ENCODE data around the gene ALDH3A1.

ALDH3A1 gene

GRCh38 chr17:19707728-19708221, 40.3 kb downstream of the ALDH3A1 start:
- H3K36me3 ChIP-seq (ENCODE audit: control insufficient read depth in 4 of 4, insufficient read depth in 4 of 4, low read length in 3 of 4), result no peaks in the 10 kb centered on the region
- CTCF ChIA-PET, result no interaction called here

GRCh38 chr17:19706791-19707727, 41.0 kb downstream of the ALDH3A1 start:
- 100% methylated on average over 9 of the region's 12 CpGs for WGBS (ENCODE audit: insufficient coverage)
- H3K4me1 ChIP-seq (ENCODE audit: control extremely low read depth in 1 of 4, control insufficient read depth in 4 of 4, insufficient read depth in 4 of 4, low read length in 3 of 4), result no peaks in the 10 kb centered on the region
- POLR2A ChIA-PET, result no interaction called here

More at GRCh38 chr17:19707728-19708221, 40.3 kb downstream of the ALDH3A1 start:
- H3K27me3 ChIP-seq (replicated peaks in 2 of 5; ENCODE audit: control insufficient read depth in 4 of 5, insufficient read depth in 5 of 5, low read length in 4 of 5), result peaks cover 0 to 2% (median 0%) of the 10 kb centered on the region in 5 experiments
- no peak overlapping the region for H3K4me3 ChIP-seq (ENCODE audit: control insufficient read depth in 1 of 7, extremely low read depth in 1 of 7, insufficient read depth in 4 of 7, low read depth in 2 of 7, low read length in 6 of 7)
- no peak for DNase-seq
- no peak overlapping the region for H3K27ac ChIP-seq (ENCODE audit: insufficient read depth in 1 of 2, low read depth in 1 of 2, low read length in 2 of 2, poor library complexity in 1 of 2, severe bottlenecking in 2 of 2)
- POLR2A ChIA-PET, result no interaction called here
- WGBS (ENCODE audit: insufficient coverage), result 95% methylated on average over 10 of the region's 11 CpGs
- H3K9me3 ChIP-seq (ENCODE audit: control extremely low read depth in 1 of 5, control insufficient read depth in 4 of 5, insufficient read depth in 2 of 5, low read depth in 1 of 5, low read length in 4 of 5), result no peaks in the 10 kb centered on the region
- H3K4me1 ChIP-seq (ENCODE audit: control extremely low read depth in 1 of 4, control insufficient read depth in 4 of 4, insufficient read depth in 4 of 4, low read length in 3 of 4), result no peaks in the 10 kb centered on the region

GRCh38 chr17:19705771-19706770, 42.0 kb downstream of the ALDH3A1 start:
- no peaks in the 10 kb centered on the region for H3K36me3 ChIP-seq (ENCODE audit: control insufficient read depth in 4 of 4, insufficient read depth in 4 of 4, low read length in 3 of 4)
- peaks cover 0 to 2% (median 0%) of the 10 kb centered on the region in 5 experiments for H3K27me3 ChIP-seq (replicated peaks in 2 of 5; ENCODE audit: control insufficient read depth in 4 of 5, insufficient read depth in 5 of 5, low read length in 4 of 5)
- ChIA-PET POLR2A (no interaction called here), CTCF (no interaction called here)
- 95% methylated on average over 22 of the region's 22 CpGs for WGBS (ENCODE audit: insufficient coverage)
- H3K27ac ChIP-seq (ENCODE audit: insufficient read depth in 1 of 2, low read depth in 1 of 2, low read length in 2 of 2, poor library complexity in 1 of 2, severe bottlenecking in 2 of 2), result no peak overlapping the region
- H3K4me3 ChIP-seq (ENCODE audit: control insufficient read depth in 1 of 7, extremely low read depth in 1 of 7, insufficient read depth in 4 of 7, low read depth in 2 of 7, low read length in 6 of 7), result no peak overlapping the region
- H3K4me1 ChIP-seq (ENCODE audit: control extremely low read depth in 1 of 4, control insufficient read depth in 4 of 4, insufficient read depth in 4 of 4, low read length in 3 of 4), result no peaks in the 10 kb centered on the region
- DNase-seq, result no peak
- no peaks in the 10 kb centered on the region for H3K9me3 ChIP-seq (ENCODE audit: control extremely low read depth in 1 of 5, control insufficient read depth in 4 of 5, insufficient read depth in 2 of 5, low read depth in 1 of 5, low read length in 4 of 5)

More at GRCh38 chr17:19706791-19707727, 41.0 kb downstream of the ALDH3A1 start:
- no peak overlapping the region for H3K4me3 ChIP-seq (ENCODE audit: control insufficient read depth in 1 of 7, extremely low read depth in 1 of 7, insufficient read depth in 4 of 7, low read depth in 2 of 7, low read length in 6 of 7)
- peaks cover 0 to 2% (median 0%) of the 10 kb centered on the region in 5 experiments for H3K27me3 ChIP-seq (replicated peaks in 2 of 5; ENCODE audit: control insufficient read depth in 4 of 5, insufficient read depth in 5 of 5, low read length in 4 of 5)
- no peak for DNase-seq
- no peaks in the 10 kb centered on the region for H3K36me3 ChIP-seq (ENCODE audit: control insufficient read depth in 4 of 4, insufficient read depth in 4 of 4, low read length in 3 of 4)
- no peak overlapping the region for H3K27ac ChIP-seq (ENCODE audit: insufficient read depth in 1 of 2, low read depth in 1 of 2, low read length in 2 of 2, poor library complexity in 1 of 2, severe bottlenecking in 2 of 2)
- no peaks in the 10 kb centered on the region for H3K9me3 ChIP-seq (ENCODE audit: control extremely low read depth in 1 of 5, control insufficient read depth in 4 of 5, insufficient read depth in 2 of 5, low read depth in 1 of 5, low read length in 4 of 5)
- CTCF ChIA-PET, result interaction anchor here (0.7 kb wide), 1 partner anchor 12 kb away, joined by 3 read pairs; no protein-coding TSS in a partner anchor

GRCh38 chr17:19705201-19705600, 42.9 kb downstream of the ALDH3A1 start:
- H3K9me3 ChIP-seq (ENCODE audit: control extremely low read depth in 1 of 5, control insufficient read depth in 4 of 5, insufficient read depth in 2 of 5, low read depth in 1 of 5, low read length in 4 of 5), result no peaks in the 10 kb centered on the region
- H3K27ac ChIP-seq (ENCODE audit: insufficient read depth in 1 of 2, low read depth in 1 of 2, low read length in 2 of 2, poor library complexity in 1 of 2, severe bottlenecking in 2 of 2), result no peak overlapping the region
- no peaks in the 10 kb centered on the region for H3K36me3 ChIP-seq (ENCODE audit: control insufficient read depth in 4 of 4, insufficient read depth in 4 of 4, low read length in 3 of 4)
- peaks cover 0 to 2% (median 0%) of the 10 kb centered on the region in 5 experiments for H3K27me3 ChIP-seq (replicated peaks in 2 of 5; ENCODE audit: control insufficient read depth in 4 of 5, insufficient read depth in 5 of 5, low read length in 4 of 5)
- POLR2A ChIA-PET, result no interaction called here
- H3K4me3 ChIP-seq (ENCODE audit: control insufficient read depth in 1 of 7, extremely low read depth in 1 of 7, insufficient read depth in 4 of 7, low read depth in 2 of 7, low read length in 6 of 7), result no peak overlapping the region
- WGBS (ENCODE audit: insufficient coverage), result 94% methylated on average over 7 of the region's 13 CpGs
- CTCF ChIA-PET, result no interaction called here
- no peak for DNase-seq
- H3K4me1 ChIP-seq (ENCODE audit: control extremely low read depth in 1 of 4, control insufficient read depth in 4 of 4, insufficient read depth in 4 of 4, low read length in 3 of 4), result no peaks in the 10 kb centered on the region

- no peak overlapping the region for H3K27ac ChIP-seq (ENCODE audit: insufficient read depth in 1 of 2, low read depth in 1 of 2, low read length in 2 of 2, poor library complexity in 1 of 2, severe bottlenecking in 2 of 2)
- no peaks in the 10 kb centered on the region for H3K9me3 ChIP-seq (ENCODE audit: control extremely low read depth in 1 of 5, control insufficient read depth in 4 of 5, insufficient read depth in 2 of 5, low read depth in 1 of 5, low read length in 4 of 5)
- CTCF ChIA-PET, result no interaction called here
- no peak for DNase-seq
- no peaks in the 10 kb centered on the region for H3K36me3 ChIP-seq (ENCODE audit: control insufficient read depth in 4 of 4, insufficient read depth in 4 of 4, low read length in 3 of 4)
- no peak overlapping the region for H3K4me3 ChIP-seq (ENCODE audit: control insufficient read depth in 1 of 7, extremely low read depth in 1 of 7, insufficient read depth in 4 of 7, low read depth in 2 of 7, low read length in 6 of 7)
- H3K4me1 ChIP-seq (ENCODE audit: control extremely low read depth in 1 of 4, control insufficient read depth in 4 of 4, insufficient read depth in 4 of 4, low read length in 3 of 4), result no peaks in the 10 kb centered on the region
- WGBS (ENCODE audit: insufficient coverage), result 94% methylated on average over 13 of the region's 17 CpGs
- POLR2A ChIA-PET, result no interaction called here
- H3K27me3 ChIP-seq (replicated peaks in 2 of 5; ENCODE audit: control insufficient read depth in 4 of 5, insufficient read depth in 5 of 5, low read length in 4 of 5), result peaks cover 0 to 2% (median 0%) of the 10 kb centered on the region in 5 experiments
Observed at GRCh38 chr17:19703828-19704613, 44.1 kb downstream of the ALDH3A1 start.

GRCh38 chr17:19703106-19703827, 44.8 kb downstream of the ALDH3A1 start:
- H3K27me3 ChIP-seq (replicated peaks in 2 of 5; ENCODE audit: control insufficient read depth in 4 of 5, insufficient read depth in 5 of 5, low read length in 4 of 5), result peaks cover 0 to 2% (median 0%) of the 10 kb centered on the region in 5 experiments
- no peaks in the 10 kb centered on the region for H3K4me1 ChIP-seq (ENCODE audit: control extremely low read depth in 1 of 4, control insufficient read depth in 4 of 4, insufficient read depth in 4 of 4, low read length in 3 of 4)
- ChIA-PET POLR2A (no interaction called here), CTCF (no interaction called here)
- no peaks in the 10 kb centered on the region for H3K9me3 ChIP-seq (ENCODE audit: control extremely low read depth in 1 of 5, control insufficient read depth in 4 of 5, insufficient read depth in 2 of 5, low read depth in 1 of 5, low read length in 4 of 5)
- no peak for DNase-seq
- H3K36me3 ChIP-seq (ENCODE audit: control insufficient read depth in 4 of 4, insufficient read depth in 4 of 4, low read length in 3 of 4), result no peaks in the 10 kb centered on the region
- 95% methylated on average over 10 of the region's 10 CpGs for WGBS (ENCODE audit: insufficient coverage)
- no peak overlapping the region for H3K4me3 ChIP-seq (ENCODE audit: control insufficient read depth in 1 of 7, extremely low read depth in 1 of 7, insufficient read depth in 4 of 7, low read depth in 2 of 7, low read length in 6 of 7)
- no peak overlapping the region for H3K27ac ChIP-seq (ENCODE audit: insufficient read depth in 1 of 2, low read depth in 1 of 2, low read length in 2 of 2, poor library complexity in 1 of 2, severe bottlenecking in 2 of 2)
